Measurements from ENCODE around the gene BCL2L1.

DNA sequence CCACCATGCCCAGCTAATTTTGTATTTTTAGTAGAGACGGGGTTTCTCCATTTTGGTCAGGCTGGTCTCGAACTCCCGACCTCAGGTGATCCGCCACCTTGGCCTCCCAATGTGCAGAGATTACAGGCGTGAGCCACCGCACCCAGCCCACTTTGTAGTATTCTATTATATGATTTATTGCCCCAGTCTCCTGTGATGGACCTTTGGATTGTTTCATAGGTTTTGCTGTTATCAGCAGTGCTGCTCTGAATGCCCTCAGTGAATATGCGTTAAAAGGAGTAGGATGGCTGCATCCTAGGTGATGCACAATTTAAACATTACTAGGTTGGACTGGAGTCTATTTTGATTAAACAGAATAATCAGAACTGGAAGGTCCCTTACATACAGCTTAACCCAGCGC, 107.3 kb downstream of the BCL2L1 start:
- TF ChIP-seq, protein P1, sequence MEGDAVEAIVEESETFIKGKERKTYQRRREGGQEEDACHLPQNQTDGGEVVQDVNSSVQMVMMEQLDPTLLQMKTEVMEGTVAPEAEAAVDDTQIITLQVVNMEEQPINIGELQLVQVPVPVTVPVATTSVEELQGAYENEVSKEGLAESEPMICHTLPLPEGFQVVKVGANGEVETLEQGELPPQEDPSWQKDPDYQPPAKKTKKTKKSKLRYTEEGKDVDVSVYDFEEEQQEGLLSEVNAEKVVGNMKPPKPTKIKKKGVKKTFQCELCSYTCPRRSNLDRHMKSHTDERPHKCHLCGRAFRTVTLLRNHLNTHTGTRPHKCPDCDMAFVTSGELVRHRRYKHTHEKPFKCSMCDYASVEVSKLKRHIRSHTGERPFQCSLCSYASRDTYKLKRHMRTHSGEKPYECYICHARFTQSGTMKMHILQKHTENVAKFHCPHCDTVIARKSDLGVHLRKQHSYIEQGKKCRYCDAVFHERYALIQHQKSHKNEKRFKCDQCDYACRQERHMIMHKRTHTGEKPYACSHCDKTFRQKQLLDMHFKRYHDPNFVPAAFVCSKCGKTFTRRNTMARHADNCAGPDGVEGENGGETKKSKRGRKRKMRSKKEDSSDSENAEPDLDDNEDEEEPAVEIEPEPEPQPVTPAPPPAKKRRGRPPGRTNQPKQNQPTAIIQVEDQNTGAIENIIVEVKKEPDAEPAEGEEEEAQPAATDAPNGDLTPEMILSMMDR (conservative IDR thresholded peaks at IDR 0.05; ENCODE audit: low read depth, low read length): no peak
- TF ChIP-seq EZH2 (IDR thresholded peaks at IDR 0.05; ENCODE audit: low read length, unreplicated experiment) (no peak), EZH2phosphoT487 (IDR thresholded peaks at IDR 0.05; ENCODE audit: borderline replicate concordance, low read length) (no peak)

All from PC-3 (cell line).